ENCODE data around the gene ANKS1A.

Gene ANKS1A

GRCh38 chr6:34961082-34961481, 72.0 kb downstream of the ANKS1A start:
- no peak for TF ChIP-seq CTCF (conservative IDR thresholded peaks at IDR 0.05)
- no peak for TF ChIP-seq ZFX (IDR thresholded peaks at IDR 0.05)
- H3K27ac ChIP-seq, result no peak overlapping the region

- no peak overlapping the region for H3K27ac ChIP-seq
- no peak for TF ChIP-seq CTCF (conservative IDR thresholded peaks at IDR 0.05)
- no peak for TF ChIP-seq ZFX (IDR thresholded peaks at IDR 0.05)
Measured at GRCh38 chr6:34961574-34961973, 72.5 kb downstream of the ANKS1A start.

GRCh38 chr6:34964564-34964963, 75.5 kb downstream of the ANKS1A start:
- TF ChIP-seq ZFX (IDR thresholded peaks at IDR 0.05), result no peak
- no peak for TF ChIP-seq CTCF (conservative IDR thresholded peaks at IDR 0.05)
- no peak overlapping the region for H3K27ac ChIP-seq

- TF ChIP-seq CTCF (conservative IDR thresholded peaks at IDR 0.05) (no peak), ZFX (IDR thresholded peaks at IDR 0.05) (no peak)
- H3K27ac ChIP-seq, result no peak overlapping the region
Measured at GRCh38 chr6:34967461-34967860, 78.4 kb downstream of the ANKS1A start.

- no peak overlapping the region for H3K27ac ChIP-seq
- TF ChIP-seq CTCF (conservative IDR thresholded peaks at IDR 0.05), result no peak
- TF ChIP-seq ZFX (IDR thresholded peaks at IDR 0.05), result no peak
Measured at GRCh38 chr6:34969662-34970265, 80.7 kb downstream of the ANKS1A start.

GRCh38 chr6:34970488-34970887, 81.4 kb downstream of the ANKS1A start:
- no peak overlapping the region for H3K27ac ChIP-seq
- no peak for TF ChIP-seq ZFX (IDR thresholded peaks at IDR 0.05)
- TF ChIP-seq CTCF (conservative IDR thresholded peaks at IDR 0.05), result no peak

GRCh38 chr6:34970957-34971356, 81.9 kb downstream of the ANKS1A start:
- no peak overlapping the region for H3K27ac ChIP-seq
- TF ChIP-seq CTCF (conservative IDR thresholded peaks at IDR 0.05), result no peak
- TF ChIP-seq ZFX (IDR thresholded peaks at IDR 0.05), result no peak

All from C4-2B (cell line).